A549 (cell line): Measurements from ENCODE around the gene GPNMB. TPM values are rescaled to one million over a fixed set of nuclear protein-coding genes. Genes with fewer than 3 reads are reported as not detected.

Experiments used
- ATAC-seq, 2 experiments: fragments of 200-7000 bp in 1 of 2; fragments of >200 bp in 1 of 2; cut with Nextera tagmentation in 1 of 2; cut with Tn5 transposase in 1 of 2; 3 replicates each; pipeline versions ENCODE4 v1.8.0 to v1.9.1; 2018 to 2020; ENCODE audit warnings: mild to moderate bottlenecking in 1 of 2, moderate library complexity in 1 of 2
- CTCF ChIA-PET: fragments of 300-600 bp; sonication (Branson Sonifier 250); formaldehyde crosslinking; extraction: SDS; loops from one replicate; lab custom pipeline; 2021; ENCODE audit warnings: antibody characterized with exemption, inconsistent platforms; lab: Yijun Ruan, JAX
- POLR2A ChIA-PET: fragments of 350-600 bp; formaldehyde crosslinking; extraction: SDS; loops from one replicate; lab custom pipeline; 2021; ENCODE audit warnings: antibody characterized with exemption, inconsistent platforms; lab: Yijun Ruan, JAX
- DNase-seq, 2 experiments: peaks; one replicate each; pipeline versions ENCODE4 v3.0.0 to v3.0.0-alpha.2; 2011 to 2016; ENCODE audit warnings: low read depth in 1 of 2, low spot score in 1 of 2
- FAIRE-seq: peaks from 2 replicates; lab custom pipeline; 2011; peaks lifted over from hg19 to GRCh38; lab: Jason Lieb, UNC
- H3K27ac ChIP-seq, 2 experiments: fragments of >200 bp; sonication (Bioruptor Twin); formaldehyde crosslinking; 3 replicates each; pipeline ENCODE4 v1.5.1; 2016 to 2017
- H3K4me1 ChIP-seq: fragments of >200 bp; sonication (Bioruptor Twin); formaldehyde crosslinking; 3 replicates; pipeline ENCODE4 v1.6.1; 2016
- H3K4me2 ChIP-seq: fragments of >200 bp; sonication (Bioruptor Twin); formaldehyde crosslinking; 3 replicates; pipeline ENCODE4 v1.6.1; 2016
- H3K4me3 ChIP-seq: fragments of >200 bp; sonication (Bioruptor Twin); formaldehyde crosslinking; 3 replicates; pipeline ENCODE4 v1.5.1; 2016
- H3K9me3 ChIP-seq: fragments of >200 bp; sonication (Bioruptor Twin); formaldehyde crosslinking; 3 replicates; pipeline ENCODE4 v1.6.1; 2016
- BHLHE40 ChIP-seq: IDR thresholded peaks from 2 replicates; pipeline ENCODE4 v1.6.1; 2012; ENCODE audit warnings: low read depth, low read length, inconsistent platforms
- CBX2 ChIP-seq: fragments of 200-600 bp; sonication (generic); IDR thresholded peaks from 2 replicates; pipeline ENCODE4 v1.6.1; 2016; ENCODE audit warnings: low read depth, mild to moderate bottlenecking, borderline replicate concordance
- CHD2 ChIP-seq: fragments of 150-350 bp; IDR thresholded peaks from 2 replicates; pipeline ENCODE4 v1.6.1; 2014; ENCODE audit warnings: low read length; ENCODE audit not compliant: partially characterized antibody
- CHD4 ChIP-seq: fragments of 200-600 bp; sonication (generic); IDR thresholded peaks from 2 replicates; pipeline ENCODE4 v1.6.1; 2016; ENCODE audit warnings: antibody characterized with exemption, mild to moderate bottlenecking, borderline replicate concordance
- EHMT2 ChIP-seq: fragments of 200-600 bp; sonication (generic); IDR thresholded peaks from 2 replicates; pipeline ENCODE4 v1.6.1; 2016; ENCODE audit warnings: antibody characterized with exemption, low read depth, mild to moderate bottlenecking, moderate library complexity
- ESRRA ChIP-seq: fragments of 150-350 bp; IDR thresholded peaks from 2 replicates; pipeline ENCODE4 v1.6.1; 2014; ENCODE audit warnings: mild to moderate bottlenecking, low read length, borderline replicate concordance
- FOXS1 ChIP-seq: fragments of 250-450 bp; sonication (Bioruptor Pico); IDR thresholded peaks from 2 replicates; pipeline ENCODE4 v1.5.0; 2020; ENCODE audit warnings: mild to moderate bottlenecking, moderate library complexity
- HDAC2 ChIP-seq: fragments of 200-600 bp; sonication (generic); IDR thresholded peaks from 2 replicates; pipeline ENCODE4 v1.6.1; 2016
- HES2 ChIP-seq: fragments of >200 bp; sonication (Bioruptor Twin); formaldehyde crosslinking; IDR thresholded peaks from 2 replicates; pipeline ENCODE4 v1.6.1; 2016
- HEYL ChIP-seq: fragments of 250-450 bp; sonication (Bioruptor Pico); IDR thresholded peaks from 2 replicates; pipeline ENCODE4 v1.8.0; 2021; ENCODE audit warnings: mild to moderate bottlenecking, moderate library complexity
- HOXA7 ChIP-seq: fragments of 250-450 bp; sonication (Bioruptor Pico); IDR thresholded peaks from 2 replicates; pipeline ENCODE4 v1.5.0; 2020; ENCODE audit warnings: mild to moderate bottlenecking, moderate library complexity
- JUNB ChIP-seq: fragments of >200 bp; sonication (Bioruptor Twin); formaldehyde crosslinking; IDR thresholded peaks from 2 replicates; pipeline ENCODE4 v1.6.1; 2016
- KDM1A ChIP-seq: fragments of 200-600 bp; sonication (generic); IDR thresholded peaks from 2 replicates; pipeline ENCODE4 v1.6.1; 2016; ENCODE audit warnings: low read depth, mild to moderate bottlenecking
- MAFK ChIP-seq: fragments of 450-650 bp; IDR thresholded peaks from 2 replicates; pipeline ENCODE4 v1.6.1; 2014; ENCODE audit not compliant: partially characterized antibody
- MAZ ChIP-seq: fragments of 150-350 bp; IDR thresholded peaks from 2 replicates; pipeline ENCODE4 v1.6.1; 2014; ENCODE audit warnings: antibody characterized with exemption, low read depth, low read length, borderline replicate concordance
- MYC ChIP-seq: IDR thresholded peaks from 2 replicates; pipeline ENCODE4 v1.6.1; 2012; ENCODE audit warnings: mild to moderate bottlenecking, inconsistent platforms, low read length, improper control_type of control experiment, borderline replicate concordance
- NPAS2 ChIP-seq: fragments of 250-450 bp; sonication (Bioruptor Pico); IDR thresholded peaks from 2 replicates; pipeline ENCODE4 v1.8.0; 2022; ENCODE audit warnings: mild to moderate bottlenecking, moderate library complexity, borderline replicate concordance
- NR3C1 ChIP-seq: fragments of >200 bp; sonication (Bioruptor Twin); formaldehyde crosslinking; IDR thresholded peaks from 3 replicates; pipeline ENCODE4 v1.6.1; 2017
- PBX3 ChIP-seq: IDR thresholded peaks from 2 replicates; pipeline ENCODE4 v1.6.1; 2012
- PHF8 ChIP-seq: fragments of 200-600 bp; sonication (generic); IDR thresholded peaks from 2 replicates; pipeline ENCODE4 v1.6.1; 2016; ENCODE audit warnings: low read depth, mild to moderate bottlenecking, antibody characterized with exemption, moderate library complexity, borderline replicate concordance
- RFX5 ChIP-seq: fragments of 450-650 bp; IDR thresholded peaks from 2 replicates; pipeline ENCODE4 v1.7.1; 2014; ENCODE audit warnings: antibody characterized with exemption, mild to moderate bottlenecking, moderate library complexity
- SMC3 ChIP-seq: fragments of >200 bp; sonication (Bioruptor Twin); formaldehyde crosslinking; IDR thresholded peaks from 3 replicates; pipeline ENCODE4 v1.6.1; 2018; ENCODE audit warnings: inconsistent platforms
- TP53 ChIP-seq: fragments of 250-450 bp; sonication (Bioruptor Pico); IDR thresholded peaks from 2 replicates; pipeline ENCODE4 v1.5.0; 2021; ENCODE audit warnings: mild to moderate bottlenecking, moderate library complexity
- USF2 ChIP-seq: fragments of 450-650 bp; IDR thresholded peaks from 2 replicates; pipeline ENCODE4 v1.6.1; 2014; ENCODE audit warnings: antibody characterized with exemption
- WGBS: methylation state at CpG from one replicate; pipeline ENCODE4 v1.1.6; 2017; ENCODE audit errors: missing lambda C conversion rate; 5-methylcytosine and 5-hydroxymethylcytosine counted together
- polyA plus RNA-seq, 4 experiments: library from polyadenylated mRNA; depleted of rRNA in 3 of 4; stranded (reverse); fragments of >200 nt; fragmentation: RNase III in 1 of 4; extraction: RNeasy Plus Mini Kit Qiagen cat#74134 plus additional on column Dnase treatment in 1 of 4; gene quantifications; 2 replicates in 3 of 4; 3 replicates in 1 of 4; pipeline ENCODE4 v1.2.3, GENCODE V29; 2011 to 2017
- TF ChIP-seq, protein P1 (sequence below): fragments of >200 bp; sonication (Bioruptor Twin); formaldehyde crosslinking; IDR thresholded peaks from 3 replicates; pipeline ENCODE4 v1.6.1; 2016
- TF ChIP-seq, protein P2 (sequence below): fragments of 200-600 bp; sonication (generic); IDR thresholded peaks from 2 replicates; pipeline ENCODE4 v1.6.1; 2016; ENCODE audit warnings: antibody characterized with exemption, mild to moderate bottlenecking, moderate library complexity

Gene GPNMB
- polyA plus RNA-seq, 2 of the 4 experiments (the other 2 are of a cell fraction): 3.3 to 4.7 TPM

DNA sequence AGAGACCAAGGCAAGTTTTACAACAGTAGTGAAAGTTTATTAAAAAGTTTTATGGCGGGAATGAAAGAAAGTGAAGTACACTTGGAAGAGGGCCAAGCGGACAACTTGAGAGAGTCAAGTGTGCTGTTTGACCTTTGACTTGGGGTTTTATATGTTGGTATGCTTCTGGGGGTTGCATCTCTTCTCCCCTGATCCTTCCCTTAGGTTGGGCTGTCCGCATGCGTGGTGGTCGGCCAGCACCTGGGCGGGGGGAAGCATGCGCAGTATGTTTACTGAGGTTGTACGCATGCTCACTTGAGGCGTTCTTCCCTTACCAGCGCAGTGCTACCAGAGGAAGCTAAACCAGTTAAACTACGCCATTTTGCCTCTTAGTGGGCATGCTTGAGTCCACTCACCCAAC lies 32.8 kb upstream of the GPNMB start:
- TF ChIP-seq PHF8 (no peak), HEYL (CRISPR knock-in tag) (no peak), SMC3 (no peak), HES2 (no peak), KDM1A (no peak), USF2 (no peak), NPAS2 (CRISPR knock-in tag) (no peak), NR3C1 (no peak), CHD2 (no peak), HDAC2 (no peak), PBX3 (no peak), CHD4 (no peak), EHMT2 (no peak)
- ATAC-seq: no peak
- no peak for DNase-seq
- CTCF ChIA-PET: interaction anchor here (1.1 kb wide), 1 partner anchor 47 kb away, joined by 3 read pairs; no protein-coding TSS in a partner anchor
- POLR2A ChIA-PET: no interaction called here
- Histone ChIP-seq H3K4me2 (no peak overlapping the region), H3K4me1 (no peaks in the 10 kb centered on the region), H3K27ac (no peak overlapping the region), H3K4me3 (no peak overlapping the region), H3K9me3 (no peaks in the 10 kb centered on the region)
- 93% methylated on average over 11 of the region's 11 CpGs for WGBS
- FAIRE-seq: no peak

DNA sequence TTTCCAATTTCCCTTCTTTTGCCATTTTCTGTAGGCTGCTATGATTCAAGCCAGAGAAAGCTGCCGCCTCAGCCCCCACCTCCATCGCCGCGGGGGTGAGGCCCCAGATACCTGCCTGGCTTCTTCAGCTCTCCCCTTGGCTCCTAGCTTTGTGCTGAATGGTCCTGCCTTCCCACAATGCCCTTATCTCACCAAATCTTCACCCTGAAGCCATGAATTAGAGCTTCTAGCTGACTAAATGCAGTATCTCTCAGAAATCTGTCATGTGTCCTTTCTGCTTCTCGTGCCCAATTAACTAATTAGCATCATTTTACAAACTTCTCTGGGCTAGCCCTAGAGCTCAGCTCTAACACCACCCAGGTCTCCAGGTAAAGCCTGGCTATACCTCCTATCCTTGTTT lies 32.2 kb upstream of the GPNMB start:
- no peak for FAIRE-seq
- POLR2A ChIA-PET: no interaction called here
- WGBS: 48% methylated on average over 5 of the region's 5 CpGs

More for the DNA sequence above, 32.2 kb upstream of the GPNMB start:
- Histone ChIP-seq H3K9me3 (no peaks in the 10 kb centered on the region), H3K27ac (no peak overlapping the region), H3K4me1 (no peaks in the 10 kb centered on the region), H3K4me2 (no peak overlapping the region), H3K4me3 (no peak overlapping the region)
- TF ChIP-seq, protein P1, sequence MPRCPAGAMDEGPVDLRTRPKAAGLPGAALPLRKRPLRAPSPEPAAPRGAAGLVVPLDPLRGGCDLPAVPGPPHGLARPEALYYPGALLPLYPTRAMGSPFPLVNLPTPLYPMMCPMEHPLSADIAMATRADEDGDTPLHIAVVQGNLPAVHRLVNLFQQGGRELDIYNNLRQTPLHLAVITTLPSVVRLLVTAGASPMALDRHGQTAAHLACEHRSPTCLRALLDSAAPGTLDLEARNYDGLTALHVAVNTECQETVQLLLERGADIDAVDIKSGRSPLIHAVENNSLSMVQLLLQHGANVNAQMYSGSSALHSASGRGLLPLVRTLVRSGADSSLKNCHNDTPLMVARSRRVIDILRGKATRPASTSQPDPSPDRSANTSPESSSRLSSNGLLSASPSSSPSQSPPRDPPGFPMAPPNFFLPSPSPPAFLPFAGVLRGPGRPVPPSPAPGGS: no peak
- TF ChIP-seq MYC (no peak), MAZ (no peak), BHLHE40 (no peak), RFX5 (no peak), MAFK (no peak), FOXS1 (CRISPR knock-in tag) (no peak), SMC3 (no peak), ESRRA (no peak), USF2 (no peak), TP53 (CRISPR knock-in tag) (no peak), HOXA7 (CRISPR knock-in tag) (no peak), CBX2 (no peak), JUNB (no peak)
- TF ChIP-seq, protein P2, sequence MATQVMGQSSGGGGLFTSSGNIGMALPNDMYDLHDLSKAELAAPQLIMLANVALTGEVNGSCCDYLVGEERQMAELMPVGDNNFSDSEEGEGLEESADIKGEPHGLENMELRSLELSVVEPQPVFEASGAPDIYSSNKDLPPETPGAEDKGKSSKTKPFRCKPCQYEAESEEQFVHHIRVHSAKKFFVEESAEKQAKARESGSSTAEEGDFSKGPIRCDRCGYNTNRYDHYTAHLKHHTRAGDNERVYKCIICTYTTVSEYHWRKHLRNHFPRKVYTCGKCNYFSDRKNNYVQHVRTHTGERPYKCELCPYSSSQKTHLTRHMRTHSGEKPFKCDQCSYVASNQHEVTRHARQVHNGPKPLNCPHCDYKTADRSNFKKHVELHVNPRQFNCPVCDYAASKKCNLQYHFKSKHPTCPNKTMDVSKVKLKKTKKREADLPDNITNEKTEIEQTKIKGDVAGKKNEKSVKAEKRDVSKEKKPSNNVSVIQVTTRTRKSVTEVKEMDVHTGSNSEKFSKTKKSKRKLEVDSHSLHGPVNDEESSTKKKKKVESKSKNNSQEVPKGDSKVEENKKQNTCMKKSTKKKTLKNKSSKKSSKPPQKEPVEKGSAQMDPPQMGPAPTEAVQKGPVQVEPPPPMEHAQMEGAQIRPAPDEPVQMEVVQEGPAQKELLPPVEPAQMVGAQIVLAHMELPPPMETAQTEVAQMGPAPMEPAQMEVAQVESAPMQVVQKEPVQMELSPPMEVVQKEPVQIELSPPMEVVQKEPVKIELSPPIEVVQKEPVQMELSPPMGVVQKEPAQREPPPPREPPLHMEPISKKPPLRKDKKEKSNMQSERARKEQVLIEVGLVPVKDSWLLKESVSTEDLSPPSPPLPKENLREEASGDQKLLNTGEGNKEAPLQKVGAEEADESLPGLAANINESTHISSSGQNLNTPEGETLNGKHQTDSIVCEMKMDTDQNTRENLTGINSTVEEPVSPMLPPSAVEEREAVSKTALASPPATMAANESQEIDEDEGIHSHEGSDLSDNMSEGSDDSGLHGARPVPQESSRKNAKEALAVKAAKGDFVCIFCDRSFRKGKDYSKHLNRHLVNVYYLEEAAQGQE: no peak
- no peak for DNase-seq
- CTCF ChIA-PET: interaction anchor here (1.1 kb wide), 1 partner anchor 47 kb away, joined by 3 read pairs; no protein-coding TSS in a partner anchor
- no peak for ATAC-seq
